Ovary (tissue), 3 donors: ENCODE data around the gene TMEM132D.

Experiments
- CTCF ChIP-seq, 3 donors: fragments of 450-650 bp in 2 of 3; fragments of 200-600 bp in 1 of 3; IDR thresholded peaks; one replicate each; pipeline versions ENCODE4 v1.5.1 to v1.8.0; 2016 to 2022; ENCODE audit warnings: antibody characterized with exemption in 3 of 3, mild to moderate bottlenecking in 1 of 3
- EP300 ChIP-seq: sonication (generic); formaldehyde crosslinking; IDR thresholded peaks from one replicate; pipeline ENCODE4 v1.6.1; 2017; ENCODE audit warnings: antibody characterized with exemption
- POLR2A ChIP-seq: fragments of 450-650 bp; IDR thresholded peaks from one replicate; pipeline ENCODE4 v1.6.1; 2017; ENCODE audit warnings: antibody characterized with exemption, mild to moderate bottlenecking, moderate library complexity
- donor health status: DM: no; HTN: no; CAD: no.

- no peak for TF ChIP-seq CTCF (IDR thresholded peaks at IDR 0.05)
- TF ChIP-seq EP300 = no peak
- TF ChIP-seq POLR2A = no peak
Measured at GRCh38 chr12:129585296-129585695, 318.5 kb downstream of the TMEM132D start.
